AG04450 (cell line): ENCODE measurements around the gene KRTAP13-1. TPM values are rescaled to one million over a fixed set of nuclear protein-coding genes. Genes with fewer than 3 reads are reported as not detected.

Experiments
- CTCF ChIA-PET: fragments of 300-600, 350-600 bp; formaldehyde crosslinking; extraction: SDS; loops from one replicate; lab custom pipeline; 2022; ENCODE audit warnings: antibody characterized with exemption, inconsistent platforms; lab: Charles Lee
- POLR2A ChIA-PET: fragments of 350-600 bp; formaldehyde crosslinking; extraction: SDS; loops from one replicate; lab custom pipeline; 2021; ENCODE audit warnings: antibody characterized with exemption, inconsistent platforms; lab: Yijun Ruan, JAX
- DNase-seq: peaks from one replicate; pipeline ENCODE4 v3.0.0-alpha.2; 2011; ENCODE audit warnings: low read depth, low spot score
- H3K27ac ChIP-seq: one replicate; pipeline ENCODE4 v1.5.1; 2012; ENCODE audit warnings: low read depth, low read length, control low read depth
- H3K27me3 ChIP-seq: one replicate; pipeline ENCODE4 v1.6.0; 2012; ENCODE audit warnings: low read length; ENCODE audit not compliant: control insufficient read depth, insufficient read depth
- H3K4me3 ChIP-seq: 2 replicates; pipeline ENCODE4 v1.5.1; 2011; ENCODE audit warnings: mild to moderate bottlenecking, low read depth, low read length, control low read depth
- H3K9me3 ChIP-seq: 2 replicates; pipeline ENCODE4 v1.5.1; 2012; ENCODE audit warnings: low read length; ENCODE audit not compliant: control insufficient read depth, insufficient read depth
- polyA plus RNA-seq: library from polyadenylated mRNA; depleted of rRNA; stranded (reverse); fragments of >200 nt; gene quantifications from 2 replicates; pipeline ENCODE4 v1.2.3, GENCODE V29; 2011
- TF ChIP-seq, protein P1 (sequence below): IDR thresholded peaks from 2 replicates; pipeline ENCODE4 v1.5.1; 2011; ENCODE audit warnings: low read depth, low read length, control low read depth, inconsistent platforms

Gene KRTAP13-1
- polyA plus RNA-seq, 1 experiment, result not detected

- H3K27ac ChIP-seq, result no peak overlapping the region
- H3K9me3 ChIP-seq, result peaks cover 4% of the 10 kb centered on the region; the same call in 1 of the 2 replicates
- no peaks in the 10 kb centered on the region for H3K27me3 ChIP-seq
- POLR2A ChIA-PET, result no interaction called here
- CTCF ChIA-PET, result no interaction called here
- no peak overlapping the region for H3K4me3 ChIP-seq
- DNase-seq, result no peak
- TF ChIP-seq, protein P1, sequence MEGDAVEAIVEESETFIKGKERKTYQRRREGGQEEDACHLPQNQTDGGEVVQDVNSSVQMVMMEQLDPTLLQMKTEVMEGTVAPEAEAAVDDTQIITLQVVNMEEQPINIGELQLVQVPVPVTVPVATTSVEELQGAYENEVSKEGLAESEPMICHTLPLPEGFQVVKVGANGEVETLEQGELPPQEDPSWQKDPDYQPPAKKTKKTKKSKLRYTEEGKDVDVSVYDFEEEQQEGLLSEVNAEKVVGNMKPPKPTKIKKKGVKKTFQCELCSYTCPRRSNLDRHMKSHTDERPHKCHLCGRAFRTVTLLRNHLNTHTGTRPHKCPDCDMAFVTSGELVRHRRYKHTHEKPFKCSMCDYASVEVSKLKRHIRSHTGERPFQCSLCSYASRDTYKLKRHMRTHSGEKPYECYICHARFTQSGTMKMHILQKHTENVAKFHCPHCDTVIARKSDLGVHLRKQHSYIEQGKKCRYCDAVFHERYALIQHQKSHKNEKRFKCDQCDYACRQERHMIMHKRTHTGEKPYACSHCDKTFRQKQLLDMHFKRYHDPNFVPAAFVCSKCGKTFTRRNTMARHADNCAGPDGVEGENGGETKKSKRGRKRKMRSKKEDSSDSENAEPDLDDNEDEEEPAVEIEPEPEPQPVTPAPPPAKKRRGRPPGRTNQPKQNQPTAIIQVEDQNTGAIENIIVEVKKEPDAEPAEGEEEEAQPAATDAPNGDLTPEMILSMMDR, result no peak
Observed at GRCh38 chr21:30355906-30356305, 39.9 kb upstream of the KRTAP13-1 start.

DNA sequence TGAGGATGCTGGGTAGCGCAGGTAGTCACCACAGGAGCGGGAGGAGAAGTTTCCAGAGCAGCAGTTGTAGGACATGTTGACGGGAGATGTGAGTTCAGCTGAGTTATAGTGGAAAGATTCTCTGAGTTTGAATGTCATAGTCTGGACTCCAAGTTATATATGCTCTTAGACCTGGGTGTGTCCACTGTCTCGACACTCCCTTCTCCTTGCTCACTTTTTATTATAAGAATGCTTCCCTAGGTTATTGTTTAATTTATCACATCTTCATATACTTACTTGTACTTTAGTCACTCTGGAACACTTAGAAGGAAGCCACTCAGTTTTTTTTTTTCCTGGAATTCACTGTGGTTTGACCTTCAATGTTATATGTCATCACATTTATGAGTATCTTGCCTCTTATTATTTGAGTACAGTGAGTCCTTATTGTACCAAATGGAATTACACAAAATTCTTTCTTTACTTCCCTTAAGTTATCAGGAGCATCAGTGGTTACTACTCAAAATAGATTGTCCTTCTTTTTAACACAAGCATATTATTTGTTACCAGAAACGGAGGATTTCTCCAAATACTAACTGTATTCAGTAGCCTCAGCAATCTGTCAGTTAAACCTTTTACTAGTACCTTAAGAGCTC, 23.6 kb upstream of the KRTAP13-1 start, which contains the start of gene KRTAP13-2:
KRTAP13-2 (minus strand) TSS at position 133 of the 632 bp plus-strand sequence; CDS start at position 75, 58 bp downstream.
- Histone ChIP-seq H3K27me3 (no peaks in the 10 kb centered on the region), H3K27ac (no peak within 1 kb of the TSS), H3K9me3 (peaks cover 13% of the 10 kb centered on the region), H3K4me3 (no peak within 1 kb of the TSS)
- DNase-seq, result no peak
- ChIA-PET POLR2A (no interaction called here), CTCF (no interaction called here)
- TF ChIP-seq, protein P1, result no peak

GRCh38 chr21:30382201-30382600, 13.6 kb upstream of the KRTAP13-1 start:
- Histone ChIP-seq H3K27ac (no peak overlapping the region), H3K27me3 (no peaks in the 10 kb centered on the region), H3K4me3 (no peak overlapping the region), H3K9me3 (peaks cover 12% of the 10 kb centered on the region)
- ChIA-PET POLR2A (no interaction called here), CTCF (no interaction called here)
- DNase-seq, result no peak
- TF ChIP-seq, protein P1, result no peak

- POLR2A ChIA-PET, result no interaction called here
- TF ChIP-seq, protein P1, result no peak
Observed at GRCh38 chr21:30391492-30392025, 4.3 kb upstream of the KRTAP13-1 start.

DNA sequence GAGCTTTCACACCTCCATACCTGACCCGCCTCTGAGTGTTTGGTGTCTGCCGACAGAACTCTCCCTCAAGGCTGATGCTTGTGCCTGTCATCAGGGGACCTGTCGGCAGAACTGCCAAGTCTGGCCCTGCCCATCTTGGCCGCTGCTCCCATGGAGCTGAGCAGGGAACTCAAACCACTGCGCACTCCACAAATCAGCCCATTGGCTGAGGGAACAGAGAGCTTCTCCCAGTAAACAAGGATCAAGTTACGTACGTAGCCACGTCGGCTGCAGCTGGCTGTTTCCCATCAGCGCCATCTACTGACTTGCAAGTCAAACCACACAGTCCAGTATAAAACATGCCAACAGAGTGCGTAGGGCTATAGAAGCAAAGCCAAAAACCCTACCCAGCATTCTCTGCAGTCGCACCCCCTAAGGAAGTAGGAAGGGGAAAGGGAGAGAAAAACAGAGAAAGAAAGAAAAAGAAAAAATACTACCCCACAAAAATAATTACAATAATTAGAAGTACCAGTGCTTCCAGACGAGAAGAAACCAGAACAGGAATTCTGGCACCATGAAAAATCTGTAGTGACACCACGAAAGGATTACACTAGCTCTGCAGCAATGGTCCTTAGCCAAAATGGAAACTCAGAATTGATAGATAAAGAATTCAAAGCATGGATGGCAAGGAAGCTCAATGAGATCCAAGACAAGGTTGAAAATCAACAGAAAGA, 13.1 kb downstream of the KRTAP13-1 start:
- TF ChIP-seq, protein P1, result no peak
- no peak for DNase-seq
- CTCF ChIA-PET, result no interaction called here

More at GRCh38 chr21:30391492-30392025, 4.3 kb upstream of the KRTAP13-1 start:
- peaks cover 31% of the 10 kb centered on the region for H3K9me3 ChIP-seq
- H3K27me3 ChIP-seq, result no peaks in the 10 kb centered on the region
- H3K27ac ChIP-seq, result no peak overlapping the region
- CTCF ChIA-PET, result no interaction called here
- H3K4me3 ChIP-seq, result no peak overlapping the region
- DNase-seq, result no peak

More for the DNA sequence above, 13.1 kb downstream of the KRTAP13-1 start:
- H3K27ac ChIP-seq, result no peak overlapping the region
- no peaks in the 10 kb centered on the region for H3K27me3 ChIP-seq
- peaks cover 16% of the 10 kb centered on the region for H3K9me3 ChIP-seq
- H3K4me3 ChIP-seq, result no peak overlapping the region
- POLR2A ChIA-PET, result no interaction called here
